Measurements from ENCODE around the gene MITD1.

The MITD1 gene

GRCh38 chr2:99188357-99188756 lies 7.5 kb upstream of the MITD1 start:
- peaks cover 7 to 42% of the 10 kb centered on the region in 2 donors for H3K36me3 ChIP-seq (ENCODE audit: control insufficient read depth in 1 of 2, insufficient read depth in 2 of 2, low read length in 2 of 2)
- H3K27ac ChIP-seq (ENCODE audit: low read depth, low read length) = no peak overlapping the region
- no peak overlapping the region for H3K4me3 ChIP-seq (ENCODE audit: low read depth in 1 of 2, low read length in 2 of 2)
- H3K9me3 ChIP-seq (ENCODE audit: control insufficient read depth in 1 of 2, low read length in 2 of 2) = no peaks in the 10 kb centered on the region
- H3K27me3 ChIP-seq (ENCODE audit: control insufficient read depth in 1 of 2, insufficient read depth in 2 of 2, low read length in 2 of 2) = no peaks in the 10 kb centered on the region
- no peaks in the 10 kb centered on the region for H3K4me1 ChIP-seq (ENCODE audit: control insufficient read depth in 1 of 2, insufficient read depth in 2 of 2, low read length in 2 of 2)
- no peak overlapping the region for H3K9ac ChIP-seq (ENCODE audit: low read depth in 1 of 2, low read length in 2 of 2)

GRCh38 chr2:99187011-99187410 lies 6.2 kb upstream of the MITD1 start:
- Histone ChIP-seq H3K27me3 (ENCODE audit: control insufficient read depth in 1 of 2, insufficient read depth in 2 of 2, low read length in 2 of 2) (no peaks in the 10 kb centered on the region), H3K27ac (ENCODE audit: low read depth, low read length) (no peak overlapping the region), H3K36me3 (ENCODE audit: control insufficient read depth in 1 of 2, insufficient read depth in 2 of 2, low read length in 2 of 2) (peaks cover 7 to 33% of the 10 kb centered on the region in 2 donors), H3K4me3 (ENCODE audit: low read depth in 1 of 2, low read length in 2 of 2) (no peak overlapping the region), H3K4me1 (ENCODE audit: control insufficient read depth in 1 of 2, insufficient read depth in 2 of 2, low read length in 2 of 2) (peaks cover 1 to 2% of the 10 kb centered on the region in 2 donors), H3K9ac (ENCODE audit: low read depth in 1 of 2, low read length in 2 of 2) (no peak overlapping the region), H3K9me3 (ENCODE audit: control insufficient read depth in 1 of 2, low read length in 2 of 2) (no peaks in the 10 kb centered on the region)

- H3K27me3 ChIP-seq (ENCODE audit: control insufficient read depth in 1 of 2, insufficient read depth in 2 of 2, low read length in 2 of 2) = no peaks in the 10 kb centered on the region
- no peak overlapping the region for H3K27ac ChIP-seq (ENCODE audit: low read depth, low read length)
- no peak overlapping the region for H3K4me3 ChIP-seq (ENCODE audit: low read depth in 1 of 2, low read length in 2 of 2)
- H3K9me3 ChIP-seq (ENCODE audit: control insufficient read depth in 1 of 2, low read length in 2 of 2) = no peaks in the 10 kb centered on the region
- peaks cover 12% of the 10 kb centered on the region in 2 donors for H3K4me1 ChIP-seq (ENCODE audit: control insufficient read depth in 1 of 2, insufficient read depth in 2 of 2, low read length in 2 of 2)
- no peak overlapping the region for H3K9ac ChIP-seq (ENCODE audit: low read depth in 1 of 2, low read length in 2 of 2)
- H3K36me3 ChIP-seq (ENCODE audit: control insufficient read depth in 1 of 2, insufficient read depth in 2 of 2, low read length in 2 of 2) = peaks cover 7 to 20% of the 10 kb centered on the region in 2 donors
Observed at GRCh38 chr2:99184811-99185210, 4.0 kb upstream of the MITD1 start.

GRCh38 chr2:99183025-99183424 lies 2.2 kb upstream of the MITD1 start:
- Histone ChIP-seq H3K27ac (ENCODE audit: low read depth, low read length) (no peak overlapping the region), H3K36me3 (ENCODE audit: control insufficient read depth in 1 of 2, insufficient read depth in 2 of 2, low read length in 2 of 2) (peaks cover 3 to 6% of the 10 kb centered on the region in 2 donors), H3K4me3 (ENCODE audit: low read depth in 1 of 2, low read length in 2 of 2) (no peak overlapping the region), H3K9me3 (ENCODE audit: control insufficient read depth in 1 of 2, low read length in 2 of 2) (no peaks in the 10 kb centered on the region), H3K4me1 (ENCODE audit: control insufficient read depth in 1 of 2, insufficient read depth in 2 of 2, low read length in 2 of 2) (peaks cover 19 to 23% of the 10 kb centered on the region in 2 donors), H3K9ac (ENCODE audit: low read depth in 1 of 2, low read length in 2 of 2) (no peak overlapping the region), H3K27me3 (ENCODE audit: control insufficient read depth in 1 of 2, insufficient read depth in 2 of 2, low read length in 2 of 2) (no peaks in the 10 kb centered on the region)

- H3K27me3 ChIP-seq (ENCODE audit: control insufficient read depth in 1 of 2, insufficient read depth in 2 of 2, low read length in 2 of 2) = no peaks in the 10 kb centered on the region
- no peaks in the 10 kb centered on the region for H3K9me3 ChIP-seq (ENCODE audit: control insufficient read depth in 1 of 2, low read length in 2 of 2)
- peak overlapping the region; percentile 97 to 98 for H3K4me3 ChIP-seq (ENCODE audit: low read depth in 1 of 2, low read length in 2 of 2)
- peaks cover 19 to 23% of the 10 kb centered on the region in 2 donors for H3K4me1 ChIP-seq (ENCODE audit: control insufficient read depth in 1 of 2, insufficient read depth in 2 of 2, low read length in 2 of 2)
- no peaks in the 10 kb centered on the region for H3K36me3 ChIP-seq (ENCODE audit: control insufficient read depth in 1 of 2, insufficient read depth in 2 of 2, low read length in 2 of 2)
- peak overlapping the region; percentile 89 to 95 for H3K9ac ChIP-seq (ENCODE audit: low read depth in 1 of 2, low read length in 2 of 2)
- no peak overlapping the region for H3K27ac ChIP-seq (ENCODE audit: low read depth, low read length)
Observed at GRCh38 chr2:99181624-99182000, 754 bp upstream of the MITD1 start.

- Histone ChIP-seq H3K36me3 (ENCODE audit: control insufficient read depth in 1 of 2, insufficient read depth in 2 of 2, low read length in 2 of 2) (peaks cover 11 to 49% of the 10 kb centered on the region in 2 donors), H3K27ac (ENCODE audit: low read depth, low read length) (no peak overlapping the region), H3K4me1 (ENCODE audit: control insufficient read depth in 1 of 2, insufficient read depth in 2 of 2, low read length in 2 of 2) (peaks cover 0 to 6% of the 10 kb centered on the region in 2 donors), H3K9me3 (ENCODE audit: control insufficient read depth in 1 of 2, low read length in 2 of 2) (no peaks in the 10 kb centered on the region), H3K9ac (ENCODE audit: low read depth in 1 of 2, low read length in 2 of 2) (no peak overlapping the region), H3K4me3 (ENCODE audit: low read depth in 1 of 2, low read length in 2 of 2) (no peak overlapping the region), H3K27me3 (ENCODE audit: control insufficient read depth in 1 of 2, insufficient read depth in 2 of 2, low read length in 2 of 2) (no peaks in the 10 kb centered on the region)
Observed at GRCh38 chr2:99171377-99172140, 9.3 kb downstream of the MITD1 start.

- peaks cover 11 to 54% of the 10 kb centered on the region in 2 donors for H3K36me3 ChIP-seq (ENCODE audit: control insufficient read depth in 1 of 2, insufficient read depth in 2 of 2, low read length in 2 of 2)
- H3K9ac ChIP-seq (ENCODE audit: low read depth in 1 of 2, low read length in 2 of 2) = no peak overlapping the region
- peaks cover 0 to 6% of the 10 kb centered on the region in 2 donors for H3K4me1 ChIP-seq (ENCODE audit: control insufficient read depth in 1 of 2, insufficient read depth in 2 of 2, low read length in 2 of 2)
- no peak overlapping the region for H3K27ac ChIP-seq (ENCODE audit: low read depth, low read length)
- H3K9me3 ChIP-seq (ENCODE audit: control insufficient read depth in 1 of 2, low read length in 2 of 2) = no peaks in the 10 kb centered on the region
- H3K27me3 ChIP-seq (ENCODE audit: control insufficient read depth in 1 of 2, insufficient read depth in 2 of 2, low read length in 2 of 2) = no peaks in the 10 kb centered on the region
- no peak overlapping the region for H3K4me3 ChIP-seq (ENCODE audit: low read depth in 1 of 2, low read length in 2 of 2)
Observed at GRCh38 chr2:99169534-99169933, 11.3 kb downstream of the MITD1 start.

- Histone ChIP-seq H3K9ac (ENCODE audit: low read depth in 1 of 2, low read length in 2 of 2) (no peak overlapping the region), H3K36me3 (ENCODE audit: control insufficient read depth in 1 of 2, insufficient read depth in 2 of 2, low read length in 2 of 2) (peaks cover 11 to 39% of the 10 kb centered on the region in 2 donors), H3K27me3 (ENCODE audit: control insufficient read depth in 1 of 2, insufficient read depth in 2 of 2, low read length in 2 of 2) (no peaks in the 10 kb centered on the region), H3K4me1 (ENCODE audit: control insufficient read depth in 1 of 2, insufficient read depth in 2 of 2, low read length in 2 of 2) (peaks cover 0 to 6% of the 10 kb centered on the region in 2 donors), H3K27ac (ENCODE audit: low read depth, low read length) (no peak overlapping the region), H3K4me3 (ENCODE audit: low read depth in 1 of 2, low read length in 2 of 2) (no peak overlapping the region), H3K9me3 (ENCODE audit: control insufficient read depth in 1 of 2, low read length in 2 of 2) (no peaks in the 10 kb centered on the region)
Observed at GRCh38 chr2:99166218-99166617, 14.6 kb downstream of the MITD1 start.

- Histone ChIP-seq H3K9ac (ENCODE audit: low read depth in 1 of 2, low read length in 2 of 2) (no peak overlapping the region), H3K4me1 (ENCODE audit: control insufficient read depth in 1 of 2, insufficient read depth in 2 of 2, low read length in 2 of 2) (peaks cover 7 to 10% of the 10 kb centered on the region in 2 donors), H3K9me3 (ENCODE audit: control insufficient read depth in 1 of 2, low read length in 2 of 2) (no peaks in the 10 kb centered on the region), H3K36me3 (ENCODE audit: control insufficient read depth in 1 of 2, insufficient read depth in 2 of 2, low read length in 2 of 2) (peaks cover 0 to 3% of the 10 kb centered on the region in 2 donors), H3K4me3 (ENCODE audit: low read depth in 1 of 2, low read length in 2 of 2) (no peak overlapping the region), H3K27me3 (ENCODE audit: control insufficient read depth in 1 of 2, insufficient read depth in 2 of 2, low read length in 2 of 2) (no peaks in the 10 kb centered on the region), H3K27ac (ENCODE audit: low read depth, low read length) (no peak overlapping the region)
Observed at GRCh38 chr2:99159594-99159993, 21.3 kb downstream of the MITD1 start.

- H3K4me3 ChIP-seq (ENCODE audit: low read depth in 1 of 2, low read length in 2 of 2) = no peak overlapping the region
- no peak overlapping the region for H3K9ac ChIP-seq (ENCODE audit: low read depth in 1 of 2, low read length in 2 of 2)
- H3K9me3 ChIP-seq (ENCODE audit: control insufficient read depth in 1 of 2, low read length in 2 of 2) = no peaks in the 10 kb centered on the region
- H3K36me3 ChIP-seq (ENCODE audit: control insufficient read depth in 1 of 2, insufficient read depth in 2 of 2, low read length in 2 of 2) = peaks cover 0 to 3% of the 10 kb centered on the region in 2 donors
- H3K4me1 ChIP-seq (ENCODE audit: control insufficient read depth in 1 of 2, insufficient read depth in 2 of 2, low read length in 2 of 2) = peaks cover 14 to 17% of the 10 kb centered on the region in 2 donors
- no peak overlapping the region for H3K27ac ChIP-seq (ENCODE audit: low read depth, low read length)
- no peaks in the 10 kb centered on the region for H3K27me3 ChIP-seq (ENCODE audit: control insufficient read depth in 1 of 2, insufficient read depth in 2 of 2, low read length in 2 of 2)
Observed at GRCh38 chr2:99158599-99158998, 22.3 kb downstream of the MITD1 start.
